HepG2 (cell line): ENCODE measurements around the gene UBE2J1. TPM values are rescaled to one million over a fixed set of nuclear protein-coding genes. Genes with fewer than 3 reads are reported as not detected.

ENCODE experiments used
- ATAC-seq: fragments of 200-7000 bp; cut with Tn5 transposase; 3 replicates; pipeline ENCODE4 v1.9.1; 2020; ENCODE audit warnings: mild to moderate bottlenecking, moderate library complexity
- BruUV-seq: library from RNA; stranded (reverse); fragments of 400-500 nt; replicated peaks from 2 replicates; lab custom pipeline; 2021; lab: Mats Ljungman, UMichigan
- CTCF ChIA-PET: fragments of 300-600 bp; formaldehyde crosslinking; extraction: SDS; loops from one replicate; lab custom pipeline; 2021; ENCODE audit warnings: low total read pairs, inconsistent platforms, low intra/inter-chr PET ratio; lab: Yijun Ruan, JAX
- POLR2A ChIA-PET: fragments of 350-600 bp; sonication (Branson Sonifier 250); formaldehyde crosslinking; loops from one replicate; lab custom pipeline; 2020; ENCODE audit warnings: antibody characterized with exemption, inconsistent platforms; lab: Yijun Ruan, JAX
- DNase-seq: peaks from one replicate; pipeline ENCODE4 v3.0.0-alpha.2; 2015; ENCODE audit warnings: low spot score
- FAIRE-seq: peaks from 3 replicates; lab custom pipeline; 2011; peaks lifted over from hg19 to GRCh38; lab: Jason Lieb, UNC
- H2AFZ ChIP-seq: one replicate; pipeline ENCODE4 v1.6.1; 2011; ENCODE audit warnings: low read length, inconsistent platforms
- H3K27ac ChIP-seq: fragments of 300-600 bp; 3 replicates; pipeline ENCODE4 v1.8.0; 2011; ENCODE audit warnings: mixed run types, mild to moderate bottlenecking, mixed read lengths, low read length, inconsistent platforms; ENCODE audit not compliant: insufficient read depth; ENCODE audit errors: extremely low read length
- H3K27me3 ChIP-seq, 2 experiments: fragments of 200-600 bp in 1 of 2; 2 replicates in 1 of 2; 3 replicates in 1 of 2; pipeline versions ENCODE4 v1.6.0 to v1.8.0; 2011; ENCODE audit warnings: low read length in 2 of 2, mild to moderate bottlenecking in 2 of 2, moderate library complexity in 2 of 2, inconsistent platforms in 1 of 2; ENCODE audit not compliant: insufficient read depth in 2 of 2, control insufficient read depth in 1 of 2
- H3K36me3 ChIP-seq, 2 experiments: fragments of 200-600 bp in 1 of 2; replicated peaks in 1 of 2; 2 replicates in 1 of 2; 3 replicates in 1 of 2; pipeline versions ENCODE4 v1.5.1 to v1.8.0; 2011; ENCODE audit warnings: low read length in 2 of 2, inconsistent platforms in 1 of 2; ENCODE audit not compliant: insufficient read depth in 2 of 2, control insufficient read depth in 1 of 2
- H3K4me1 ChIP-seq: 2 replicates; pipeline ENCODE4 v1.5.1; 2012; ENCODE audit warnings: low read length, inconsistent platforms; ENCODE audit not compliant: insufficient read depth
- H3K4me2 ChIP-seq: 2 replicates; pipeline ENCODE4 v1.6.0; 2011; ENCODE audit warnings: low read depth, low read length, inconsistent platforms
- H3K4me3 ChIP-seq, 3 experiments: fragments of 200-600 bp in 1 of 3; sonication (generic), shearing (Covaris generic) in 1 of 3; replicated peaks in 1 of 3; 2 replicates each; pipeline ENCODE4 v1.5.1; 2011 to 2016; ENCODE audit warnings: low read length in 3 of 3, inconsistent platforms in 2 of 3, low read depth in 2 of 3, mild to moderate bottlenecking in 2 of 3, control low read depth in 1 of 3, mixed read lengths in 1 of 3; ENCODE audit not compliant: insufficient read depth in 1 of 3
- H3K79me2 ChIP-seq: one replicate; pipeline ENCODE4 v1.6.1; 2011; ENCODE audit warnings: low read length, inconsistent platforms; ENCODE audit not compliant: insufficient read depth
- H3K9ac ChIP-seq: 2 replicates; pipeline ENCODE4 v1.6.0; 2011; ENCODE audit warnings: mild to moderate bottlenecking, low read depth, low read length, inconsistent platforms; ENCODE audit not compliant: insufficient read depth
- H3K9me3 ChIP-seq: 2 replicates; pipeline ENCODE4 v1.5.1; 2012; ENCODE audit warnings: mild to moderate bottlenecking, low read length
- H4K20me1 ChIP-seq: 2 replicates; pipeline ENCODE4 v1.6.0; 2011; ENCODE audit warnings: inconsistent platforms, mild to moderate bottlenecking, low read length, moderate library complexity; ENCODE audit not compliant: insufficient read depth
- CBX2 ChIP-seq, 2 experiments: fragments of 200-600 bp in 1 of 2; sonication (generic); formaldehyde crosslinking in 1 of 2; IDR thresholded peaks; 2 replicates each; pipeline versions ENCODE4 v1.7.0 to v1.8.1; 2018 to 2022; ENCODE audit warnings: low read depth in 2 of 2, low read length in 1 of 2, mild to moderate bottlenecking in 1 of 2, missing genetic modification reagents in 1 of 2
- CEBPB ChIP-seq: IDR thresholded peaks from 2 replicates; pipeline ENCODE4 v1.6.1; 2011; ENCODE audit warnings: low read depth, low read length, improper control_type of control experiment, borderline replicate concordance
- DRAP1 ChIP-seq: IDR thresholded peaks from 2 replicates; pipeline ENCODE4 v1.6.1; 2016; ENCODE audit warnings: missing genetic modification reagents, missing compliant biosample characterization
- FOXP1 ChIP-seq, 2 experiments: fragments of 450-650 bp in 1 of 2; IDR thresholded peaks; 2 replicates each; pipeline ENCODE4 v1.6.1; 2017 to 2018; ENCODE audit warnings: antibody characterized with exemption in 1 of 2
- GABPA ChIP-seq, 2 experiments: IDR thresholded peaks; 2 replicates each; pipeline ENCODE4 v1.6.1; 2011 to 2016; ENCODE audit warnings: low read depth in 2 of 2, low read length in 1 of 2, missing biosample characterization in 1 of 2, missing genetic modification characterization in 1 of 2
- GTF3A ChIP-seq: sonication (generic); formaldehyde crosslinking; conservative IDR thresholded peaks from 2 replicates; pipeline ENCODE4 v1.4.0; 2020; ENCODE audit warnings: mild to moderate bottlenecking, missing genetic modification reagents
- NR2F6 ChIP-seq, 2 experiments: IDR thresholded peaks; 2 replicates each; pipeline ENCODE4 v1.6.1; 2016; ENCODE audit warnings: antibody characterized with exemption in 1 of 2, mild to moderate bottlenecking in 1 of 2
- SOX13 ChIP-seq, 3 experiments: fragments of 450-650 bp in 1 of 3; sonication (generic) in 1 of 3; formaldehyde crosslinking in 1 of 3; IDR thresholded peaks in 2 of 3; conservative IDR thresholded peaks in 1 of 3; 2 replicates each; pipeline versions ENCODE4 v1.5.0 to v1.6.1; 2016 to 2020; ENCODE audit warnings: antibody characterized with exemption in 1 of 3, mild to moderate bottlenecking in 1 of 3, missing compliant biosample characterization in 1 of 3, missing genetic modification reagents in 1 of 3, moderate library complexity in 1 of 3
- SOX6 ChIP-seq, 2 experiments: fragments of 450-650 bp in 1 of 2; sonication (generic) in 1 of 2; formaldehyde crosslinking in 1 of 2; IDR thresholded peaks; 2 replicates each; pipeline versions ENCODE4 v1.4.0 to v1.6.1; 2017 to 2020; ENCODE audit warnings: antibody characterized with exemption in 1 of 2, mild to moderate bottlenecking in 1 of 2, missing genetic modification reagents in 1 of 2
- SP4 ChIP-seq: sonication (generic); formaldehyde crosslinking; IDR thresholded peaks from 2 replicates; pipeline ENCODE4 v1.8.1; 2023; ENCODE audit warnings: mild to moderate bottlenecking, missing genetic modification reagents
- TCF7L2 ChIP-seq: IDR thresholded peaks from 2 replicates; pipeline ENCODE4 v1.6.1; 2011; ENCODE audit warnings: mild to moderate bottlenecking, low read depth, low read length, moderate library complexity
- TEAD3 ChIP-seq: optimal IDR thresholded peaks from 2 replicates; pipeline ENCODE3; 2016; ENCODE audit warnings: borderline replicate concordance
- ZNF160 ChIP-seq: sonication (generic); formaldehyde crosslinking; IDR thresholded peaks from 2 replicates; pipeline ENCODE4 v1.8.0; 2022; ENCODE audit warnings: mild to moderate bottlenecking, inconsistent platforms, missing genetic modification reagents
- ZNF235 ChIP-seq: sonication (generic); formaldehyde crosslinking; IDR thresholded peaks from 2 replicates; pipeline ENCODE4 v1.8.1; 2023; ENCODE audit warnings: mild to moderate bottlenecking, missing genetic modification reagents, borderline replicate concordance
- ZNF260 ChIP-seq: sonication (generic); formaldehyde crosslinking; IDR thresholded peaks from 2 replicates; pipeline ENCODE4 v1.4.0; 2020; ENCODE audit warnings: missing genetic modification reagents, low read depth, mild to moderate bottlenecking, borderline replicate concordance
- ZNF558 ChIP-seq: sonication (generic); formaldehyde crosslinking; IDR thresholded peaks from 2 replicates; pipeline ENCODE4 v1.9.0; 2022; ENCODE audit warnings: mild to moderate bottlenecking, missing genetic modification reagents, borderline replicate concordance
- ZNF572 ChIP-seq: sonication (generic); formaldehyde crosslinking; IDR thresholded peaks from 2 replicates; pipeline ENCODE4 v1.5.1; 2020; ENCODE audit warnings: mild to moderate bottlenecking, missing genetic modification reagents
- ZNF615 ChIP-seq: sonication (generic); formaldehyde crosslinking; IDR thresholded peaks from 2 replicates; pipeline ENCODE4 v1.5.0; 2020; ENCODE audit warnings: mild to moderate bottlenecking, missing genetic modification reagents, borderline replicate concordance
- WGBS: methylation state at CpG from one replicate; pipeline ENCODE4 v1.1.6; 2017; ENCODE audit warnings: low lambda C conversion rate; 5-methylcytosine and 5-hydroxymethylcytosine counted together
- in situ Hi-C: cut with HindIII; loops from 2 replicates; pipeline ENCODE4 v1.10.0; 2017; ENCODE audit warnings: low pct_unique_long_range_greater_than_20kb; ENCODE audit not compliant: extremely low pct_ligation_motif_present
- intact Hi-C: fragments of 100-400 bp; cut with micrococcal nuclease; formaldehyde crosslinking; loops from one replicate; pipeline ENCODE4 v1.10.0; 2022; ENCODE audit not compliant: unreplicated experiment
- polyA plus RNA-seq, 8 experiments: library from polyadenylated mRNA; depleted of rRNA in 3 of 8; stranded (reverse) in 7 of 8; unstranded in 1 of 8; fragments of >200 nt; fragmentation: Illumina TruSeq in 4 of 8; extraction: Trizol in 4 of 8; gene quantifications; 2 replicates each; pipeline versions ENCODE4 v1.2.1 to v1.2.3, GENCODE V29; 2011 to 2016; ENCODE audit warnings: low read depth in 4 of 8, missing spikeins in 1 of 8, mixed read lengths in 1 of 8; ENCODE audit not compliant: insufficient read depth in 1 of 8
- total RNA-seq, 5 experiments: library from RNA; depleted of rRNA; stranded (reverse); fragments of >200 nt; fragmentation: Illumina TruSeq; extraction: Trizol; gene quantifications; 2 replicates each; pipeline ENCODE4 v1.2.3, GENCODE V29; 2016; ENCODE audit warnings: low read depth in 1 of 5
- TF ChIP-seq, protein P1 (sequence below): sonication (generic); formaldehyde crosslinking; IDR thresholded peaks from 2 replicates; pipeline ENCODE4 v1.4.0; 2020; ENCODE audit warnings: missing genetic modification reagents

Gene UBE2J1
- total and polyA plus RNA-seq, 2 of the 13 experiments (the other 11 are each of a cell fraction or from before 2014, with no cell fraction given), result 19.3 to 24.6 TPM

- in situ Hi-C loops (no loop called here), intact Hi-C loops (no loop called here)
- H3K79me2 ChIP-seq, result no peaks in the 10 kb centered on the region
- H4K20me1 ChIP-seq, result no peaks in the 10 kb centered on the region
- H3K4me1 ChIP-seq, result peaks cover 17% of the 10 kb centered on the region
- no peaks in the 10 kb centered on the region for H3K36me3 ChIP-seq
- peaks cover 0 to 1% of the 10 kb centered on the region in 2 experiments; a peak in 1 of 5 replicates for H3K27me3 ChIP-seq
- ChIA-PET CTCF (no interaction called here), POLR2A (interaction anchor here (1.5 kb wide), 1 partner anchor 12 kb away, joined by 3 read pairs; no protein-coding TSS in a partner anchor)
- H2AFZ ChIP-seq, result no peak overlapping the region
- FAIRE-seq, result peak; percentile 4
- peak; percentile 62 for ATAC-seq
- BruUV-seq, result no TSS peak
- no peak overlapping the region for H3K9ac ChIP-seq
- peak; percentile 51 for DNase-seq
- H3K4me2 ChIP-seq, result peak overlapping the region; percentile 44
- 9% methylated on average over 4 of the region's 4 CpGs for WGBS
- no peaks in the 10 kb centered on the region for H3K9me3 ChIP-seq
- no peak overlapping the region for H3K4me3 ChIP-seq
- no peak overlapping the region for H3K27ac ChIP-seq
- TF ChIP-seq SOX13 (IDR thresholded peaks at IDR 0.05) (no peak), SOX13 (CRISPR knock-in tag; conservative IDR thresholded peaks at IDR 0.05 in 1 of 2, IDR thresholded peaks at IDR 0.05 in 1 of 2) (peak in 1 of 2 experiments; percentile 7; a peak in 1 of 4 replicates), SP4 (CRISPR knock-in tag) (no peak), SOX6 (IDR thresholded peaks at IDR 0.05) (no peak), SOX6 (CRISPR knock-in tag; IDR thresholded peaks at IDR 0.05) (peak; percentile 43; the same call in 1 of the 2 replicates), TEAD3 (CRISPR knock-in tag) (peak; percentile 26), ZNF260 (no peak), ZNF558 (no peak), CEBPB (peak; percentile 91), GABPA (IDR thresholded peaks at IDR 0.05; ENCODE audit: low read depth, low read length) (no peak), GABPA (CRISPR knock-in tag; IDR thresholded peaks at IDR 0.05; ENCODE audit: low read depth) (peak; percentile 28; the same call in 1 of the 2 replicates), FOXP1 (IDR thresholded peaks at IDR 0.05) (no peak), FOXP1 (CRISPR knock-in tag; IDR thresholded peaks at IDR 0.05) (no peak), ZNF235 (CRISPR knock-in tag) (no peak), ZNF572 (CRISPR knock-in tag) (no peak), ZNF615 (CRISPR knock-in tag) (no peak), ZNF160 (CRISPR knock-in tag) (no peak), GTF3A (CRISPR knock-in tag) (no peak), TCF7L2 (no peak), NR2F6 (IDR thresholded peaks at IDR 0.05) (no peak), NR2F6 (CRISPR knock-in tag; IDR thresholded peaks at IDR 0.05) (no peak), DRAP1 (no peak), CBX2 (IDR thresholded peaks at IDR 0.05; ENCODE audit: low read depth, low read length) (no peak), CBX2 (CRISPR knock-in tag; IDR thresholded peaks at IDR 0.05; ENCODE audit: low read depth) (no peak)
- TF ChIP-seq, protein P1, sequence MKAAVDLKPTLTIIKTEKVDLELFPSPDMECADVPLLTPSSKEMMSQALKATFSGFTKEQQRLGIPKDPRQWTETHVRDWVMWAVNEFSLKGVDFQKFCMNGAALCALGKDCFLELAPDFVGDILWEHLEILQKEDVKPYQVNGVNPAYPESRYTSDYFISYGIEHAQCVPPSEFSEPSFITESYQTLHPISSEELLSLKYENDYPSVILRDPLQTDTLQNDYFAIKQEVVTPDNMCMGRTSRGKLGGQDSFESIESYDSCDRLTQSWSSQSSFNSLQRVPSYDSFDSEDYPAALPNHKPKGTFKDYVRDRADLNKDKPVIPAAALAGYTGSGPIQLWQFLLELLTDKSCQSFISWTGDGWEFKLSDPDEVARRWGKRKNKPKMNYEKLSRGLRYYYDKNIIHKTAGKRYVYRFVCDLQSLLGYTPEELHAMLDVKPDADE (CRISPR knock-in tag), result no peak
These were observed 53.6 kb downstream of the UBE2J1 start for GRCh38 chr6:89298680-89299465.
